HFF-Myc (cell line): Measurements from ENCODE around the gene SERPINA1.

Experiments
- DNase-seq: peaks from one replicate; pipeline ENCODE4 v3.0.0-alpha.2; 2011; ENCODE audit warnings: low read depth; ENCODE audit errors: extremely low read depth
- H3K4me3 ChIP-seq: replicated peaks from 2 replicates; pipeline ENCODE4 v1.5.1; 2011; ENCODE audit warnings: low read depth, mild to moderate bottlenecking, control low read depth, low read length
- CTCF ChIP-seq: IDR thresholded peaks from 2 replicates; pipeline ENCODE4 v1.5.1; 2012; ENCODE audit warnings: mild to moderate bottlenecking, low read depth, low read length, control low read depth; ENCODE audit errors: missing control alignments

SERPINA1 gene

GRCh38 chr14:94330432-94330831, 58.0 kb downstream of the SERPINA1 start:
- H3K4me3 ChIP-seq = no peak overlapping the region
- no peak for TF ChIP-seq CTCF
- no peak for DNase-seq

DNA sequence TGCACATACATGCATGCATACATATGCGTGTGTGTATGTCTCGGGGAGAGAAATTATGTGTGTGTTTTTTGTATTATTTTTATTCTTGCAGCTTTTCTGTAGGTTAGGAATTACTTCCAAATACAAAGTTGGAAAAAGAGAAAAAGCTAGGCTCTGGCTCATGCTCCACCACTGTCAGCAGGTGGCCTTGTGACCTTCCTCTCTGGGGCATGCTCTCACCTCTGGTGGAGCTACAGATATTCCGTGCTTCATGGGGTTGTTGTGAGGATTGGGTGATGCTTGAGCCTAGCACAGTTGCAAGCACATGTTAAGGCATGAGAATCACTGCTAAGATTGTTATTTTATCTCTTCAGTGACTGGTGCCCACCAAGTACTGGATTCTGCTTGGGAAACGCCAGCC, 58.5 kb downstream of the SERPINA1 start:
- no peak overlapping the region for H3K4me3 ChIP-seq
- no peak for DNase-seq
- TF ChIP-seq CTCF = no peak

DNA sequence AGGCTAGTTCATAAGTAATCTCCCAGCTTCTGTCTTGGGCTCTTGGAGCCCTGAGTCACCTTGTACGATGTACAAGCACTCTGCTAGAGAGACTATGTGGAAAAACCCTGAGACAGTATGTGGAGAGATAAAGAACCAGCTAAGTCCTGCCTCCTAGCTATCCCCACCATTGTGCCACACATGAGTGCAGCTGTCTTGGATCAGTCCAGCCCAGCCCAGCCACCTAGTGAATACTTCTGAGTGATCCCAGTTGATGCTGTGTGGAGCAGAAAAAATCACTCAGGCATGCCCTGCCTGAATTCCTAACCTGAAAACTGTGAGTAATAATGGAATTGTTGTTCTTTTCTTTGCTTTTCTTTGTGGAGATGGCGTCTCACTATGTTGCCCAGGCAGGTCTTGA, 60.2 kb downstream of the SERPINA1 start:
- no peak for DNase-seq
- H3K4me3 ChIP-seq = no peak overlapping the region
- no peak for TF ChIP-seq CTCF
